SU-DHL-6 (cell line): ENCODE data around the gene CADM2.

Source experiments
- CTCF ChIP-seq: fragments of 200-600 bp; sonication (generic); IDR thresholded peaks from one replicate; pipeline ENCODE4 v1.5.1; 2017; ENCODE audit warnings: antibody characterized with exemption, mild to moderate bottlenecking, low read length, moderate library complexity; ENCODE audit not compliant: insufficient read depth, poor library complexity, severe bottlenecking
- EZH2phosphoT487 ChIP-seq: fragments of 200-600 bp; sonication (generic), shearing (Covaris generic); conservative IDR thresholded peaks from 2 replicates; pipeline ENCODE4 v1.6.1; 2018; ENCODE audit warnings: mild to moderate bottlenecking, antibody characterized with exemption, low read length, moderate library complexity, mixed read lengths

GRCh38 chr3:85758442-85758841 is 799.7 kb downstream of the CADM2 start:
- TF ChIP-seq CTCF: no peak
- no peak for TF ChIP-seq EZH2phosphoT487
